ENCODE results near the gene UCK2.

DNA sequence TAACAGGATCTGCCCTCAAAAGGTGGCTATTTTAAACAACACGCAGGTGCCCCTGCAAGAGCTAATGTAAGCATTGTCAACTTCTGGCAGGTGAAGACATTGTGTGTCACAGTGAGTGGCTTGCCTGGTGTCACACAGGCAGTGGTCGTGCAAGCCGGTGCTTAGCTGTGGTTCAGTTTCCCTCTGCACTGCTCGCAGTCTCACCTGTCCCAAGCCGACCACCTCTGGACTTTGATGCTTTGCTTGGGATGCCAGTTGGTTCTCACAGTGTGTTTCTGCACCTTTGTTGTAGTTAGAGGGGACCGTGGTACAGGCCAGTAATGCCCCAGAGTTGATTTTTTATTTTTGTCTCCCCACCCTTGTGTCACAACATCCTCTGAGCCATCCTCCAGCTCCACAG lies 85.2 kb downstream of the UCK2 start:
- TF ChIP-seq YY1 (IDR thresholded peaks at IDR 0.05; ENCODE audit: low read depth, low read length) (no peak), SUZ12 (IDR thresholded peaks at IDR 0.05; ENCODE audit: low read length) (no peak), RNF2 (IDR thresholded peaks at IDR 0.05; ENCODE audit: borderline replicate concordance, low read depth, low read length, missing control alignments, poor library complexity, severe bottlenecking) (no peak), EZH2 (IDR thresholded peaks at IDR 0.05; ENCODE audit: low read depth, low read length, severe bottlenecking) (no peak), CHD1 (IDR thresholded peaks at IDR 0.05; ENCODE audit: low read depth, low read length) (no peak), SP2 (IDR thresholded peaks at IDR 0.05; ENCODE audit: low read length) (no peak), EP300 (IDR thresholded peaks at IDR 0.05; ENCODE audit: borderline replicate concordance in 1 of 2, low read depth in 2 of 2, low read length in 2 of 2) (no peak), FOSL1 (IDR thresholded peaks at IDR 0.05; ENCODE audit: insufficient read depth, low read depth, low read length) (no peak), POLR2AphosphoS5 (IDR thresholded peaks at IDR 0.05; ENCODE audit: low read depth, low read length) (no peak), NANOG (IDR thresholded peaks at IDR 0.05; ENCODE audit: insufficient read depth, low read depth, low read length, poor library complexity, severe bottlenecking) (no peak), POLR2A (IDR thresholded peaks at IDR 0.05; ENCODE audit: control extremely low read depth in 1 of 2, low read depth in 2 of 2, low read length in 2 of 2) (no peak), KDM1A (IDR thresholded peaks at IDR 0.05; ENCODE audit: borderline replicate concordance, low read length) (no peak)
- TF ChIP-seq, protein P1, sequence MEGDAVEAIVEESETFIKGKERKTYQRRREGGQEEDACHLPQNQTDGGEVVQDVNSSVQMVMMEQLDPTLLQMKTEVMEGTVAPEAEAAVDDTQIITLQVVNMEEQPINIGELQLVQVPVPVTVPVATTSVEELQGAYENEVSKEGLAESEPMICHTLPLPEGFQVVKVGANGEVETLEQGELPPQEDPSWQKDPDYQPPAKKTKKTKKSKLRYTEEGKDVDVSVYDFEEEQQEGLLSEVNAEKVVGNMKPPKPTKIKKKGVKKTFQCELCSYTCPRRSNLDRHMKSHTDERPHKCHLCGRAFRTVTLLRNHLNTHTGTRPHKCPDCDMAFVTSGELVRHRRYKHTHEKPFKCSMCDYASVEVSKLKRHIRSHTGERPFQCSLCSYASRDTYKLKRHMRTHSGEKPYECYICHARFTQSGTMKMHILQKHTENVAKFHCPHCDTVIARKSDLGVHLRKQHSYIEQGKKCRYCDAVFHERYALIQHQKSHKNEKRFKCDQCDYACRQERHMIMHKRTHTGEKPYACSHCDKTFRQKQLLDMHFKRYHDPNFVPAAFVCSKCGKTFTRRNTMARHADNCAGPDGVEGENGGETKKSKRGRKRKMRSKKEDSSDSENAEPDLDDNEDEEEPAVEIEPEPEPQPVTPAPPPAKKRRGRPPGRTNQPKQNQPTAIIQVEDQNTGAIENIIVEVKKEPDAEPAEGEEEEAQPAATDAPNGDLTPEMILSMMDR (IDR thresholded peaks at IDR 0.05; ENCODE audit: control extremely low read depth in 1 of 3, insufficient read depth in 1 of 3, low read depth in 1 of 3, low read length in 3 of 3): no peak

Data from H1 (cell line).